Vagina (tissue), 2 donors: ENCODE data around the gene MSANTD4. TPM values are rescaled to one million over a fixed set of nuclear protein-coding genes. Genes with fewer than 3 reads are reported as not detected.

ENCODE experiments used
- DNase-seq, 2 donors: peaks; one replicate each; pipeline ENCODE4 v3.0.0-alpha.2; 2017; ENCODE audit errors: extremely low spot score in 2 of 2
- H3K27ac ChIP-seq: fragments of 200-600 bp; sonication (generic); one replicate; pipeline ENCODE4 v1.5.1; 2019
- H3K27me3 ChIP-seq: fragments of 200-600 bp; sonication (generic); one replicate; pipeline ENCODE4 v1.5.1; 2019
- H3K36me3 ChIP-seq, 2 donors: fragments of 200-600 bp; sonication (generic); one replicate each; pipeline ENCODE4 v1.5.1; 2017 to 2019
- H3K4me1 ChIP-seq: fragments of 200-600 bp; sonication (generic); one replicate; pipeline ENCODE4 v1.5.1; 2019
- H3K4me3 ChIP-seq, 2 donors: fragments of 200-600 bp; sonication (generic); 1 replicate in 1 of 2; 2 replicates in 1 of 2; pipeline ENCODE4 v1.5.1; 2016 to 2019
- H3K9me3 ChIP-seq: fragments of 200-600 bp; sonication (generic); one replicate; pipeline ENCODE4 v1.5.1; 2019
- POLR2A ChIP-seq, 2 donors: fragments of 450-650 bp; IDR thresholded peaks; one replicate each; pipeline ENCODE4 v1.6.1; 2017; ENCODE audit warnings: antibody characterized with exemption in 2 of 2, mild to moderate bottlenecking in 2 of 2, moderate library complexity in 2 of 2
- POLR2AphosphoS5 ChIP-seq, 2 donors: sonication (generic); formaldehyde crosslinking; IDR thresholded peaks; one replicate each; pipeline ENCODE4 v1.9.0; 2017; ENCODE audit warnings: antibody characterized with exemption in 2 of 2, mild to moderate bottlenecking in 2 of 2, low read depth in 1 of 2; ENCODE audit not compliant: insufficient read depth in 1 of 2
- intact Hi-C: fragments of 100-400 bp; cut with DNase I; formaldehyde crosslinking; loops from one replicate; pipeline ENCODE4 v1.15.1; 2023
- total RNA-seq: library from RNA; depleted of rRNA; stranded (reverse); fragments of >200 nt; gene quantifications from one replicate; pipeline ENCODE4 v1.2.3, GENCODE V29; 2016
- TF ChIP-seq, protein P1 (sequence below), 3 experiments: fragments of 450-650 bp in 2 of 3; fragments of 200-600 bp in 1 of 3; sonication (generic) in 1 of 3; IDR thresholded peaks; one replicate each; pipeline ENCODE4 v1.5.1; 2017 to 2019; ENCODE audit warnings: antibody characterized with exemption in 3 of 3, mild to moderate bottlenecking in 2 of 3, moderate library complexity in 2 of 3

The MSANTD4 gene
- total RNA-seq, 1 donor from 2014 or later = 29.5 TPM

DNA sequence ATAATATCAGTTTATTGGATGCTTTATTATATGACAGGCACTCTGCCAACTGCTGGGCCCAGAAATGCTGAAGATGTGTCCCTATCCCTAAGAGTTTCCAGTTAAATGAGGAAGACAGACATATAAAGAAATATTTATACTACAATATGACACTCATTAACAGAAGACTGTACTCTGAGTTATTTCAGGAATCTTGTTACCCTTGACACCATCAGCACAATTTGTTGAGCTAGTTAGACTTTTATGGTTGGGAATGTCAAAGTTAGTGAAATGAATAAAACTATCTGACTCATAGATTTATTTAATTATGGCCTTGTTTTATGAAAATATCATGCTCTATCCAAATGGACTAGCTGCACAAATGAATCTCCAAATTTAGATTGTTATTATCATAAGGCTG is 25.6 kb upstream of the MSANTD4 start:
- Histone ChIP-seq H3K36me3 (no peaks in the 10 kb centered on the region), H3K9me3 (no peaks in the 10 kb centered on the region), H3K27ac (no peak overlapping the region), H3K4me3 (no peak overlapping the region), H3K4me1 (no peaks in the 10 kb centered on the region), H3K27me3 (no peaks in the 10 kb centered on the region)
- no peak for DNase-seq
- TF ChIP-seq, protein P1, sequence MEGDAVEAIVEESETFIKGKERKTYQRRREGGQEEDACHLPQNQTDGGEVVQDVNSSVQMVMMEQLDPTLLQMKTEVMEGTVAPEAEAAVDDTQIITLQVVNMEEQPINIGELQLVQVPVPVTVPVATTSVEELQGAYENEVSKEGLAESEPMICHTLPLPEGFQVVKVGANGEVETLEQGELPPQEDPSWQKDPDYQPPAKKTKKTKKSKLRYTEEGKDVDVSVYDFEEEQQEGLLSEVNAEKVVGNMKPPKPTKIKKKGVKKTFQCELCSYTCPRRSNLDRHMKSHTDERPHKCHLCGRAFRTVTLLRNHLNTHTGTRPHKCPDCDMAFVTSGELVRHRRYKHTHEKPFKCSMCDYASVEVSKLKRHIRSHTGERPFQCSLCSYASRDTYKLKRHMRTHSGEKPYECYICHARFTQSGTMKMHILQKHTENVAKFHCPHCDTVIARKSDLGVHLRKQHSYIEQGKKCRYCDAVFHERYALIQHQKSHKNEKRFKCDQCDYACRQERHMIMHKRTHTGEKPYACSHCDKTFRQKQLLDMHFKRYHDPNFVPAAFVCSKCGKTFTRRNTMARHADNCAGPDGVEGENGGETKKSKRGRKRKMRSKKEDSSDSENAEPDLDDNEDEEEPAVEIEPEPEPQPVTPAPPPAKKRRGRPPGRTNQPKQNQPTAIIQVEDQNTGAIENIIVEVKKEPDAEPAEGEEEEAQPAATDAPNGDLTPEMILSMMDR (IDR thresholded peaks at IDR 0.05) = no peak
- no peak for TF ChIP-seq POLR2AphosphoS5 (IDR thresholded peaks at IDR 0.05; ENCODE audit: insufficient read depth in 1 of 2, low read depth in 1 of 2)
- TF ChIP-seq POLR2A (IDR thresholded peaks at IDR 0.05) = no peak
- intact Hi-C loops = no loop called here

DNA sequence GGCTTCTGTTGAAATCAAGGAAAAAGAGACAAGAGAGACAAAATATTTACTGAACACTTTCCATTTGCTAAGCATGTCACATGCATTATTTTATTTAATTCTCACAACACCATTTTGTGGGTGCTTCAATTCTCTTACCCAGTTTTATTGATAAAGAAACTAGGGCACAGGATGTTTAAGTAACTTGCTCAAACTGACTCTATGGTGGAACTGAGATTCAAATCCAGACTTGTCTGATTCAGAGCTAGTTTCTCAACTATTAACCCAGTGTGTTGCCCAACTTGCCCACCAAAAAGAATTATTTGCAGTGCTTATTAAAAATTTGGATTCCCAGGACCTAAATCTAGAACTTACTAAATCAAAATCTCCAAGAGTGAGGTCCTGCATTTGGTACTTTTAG is 21.5 kb upstream of the MSANTD4 start:
- Histone ChIP-seq H3K4me1 (no peaks in the 10 kb centered on the region), H3K27ac (no peak overlapping the region), H3K27me3 (no peaks in the 10 kb centered on the region), H3K36me3 (no peaks in the 10 kb centered on the region), H3K9me3 (no peaks in the 10 kb centered on the region), H3K4me3 (no peak overlapping the region)
- TF ChIP-seq POLR2AphosphoS5 (IDR thresholded peaks at IDR 0.05; ENCODE audit: insufficient read depth in 1 of 2, low read depth in 1 of 2) (no peak), POLR2A (IDR thresholded peaks at IDR 0.05) (no peak)
- TF ChIP-seq, protein P1 (IDR thresholded peaks at IDR 0.05) = no peak
- no peak for DNase-seq
- intact Hi-C loops = no loop called here

DNA sequence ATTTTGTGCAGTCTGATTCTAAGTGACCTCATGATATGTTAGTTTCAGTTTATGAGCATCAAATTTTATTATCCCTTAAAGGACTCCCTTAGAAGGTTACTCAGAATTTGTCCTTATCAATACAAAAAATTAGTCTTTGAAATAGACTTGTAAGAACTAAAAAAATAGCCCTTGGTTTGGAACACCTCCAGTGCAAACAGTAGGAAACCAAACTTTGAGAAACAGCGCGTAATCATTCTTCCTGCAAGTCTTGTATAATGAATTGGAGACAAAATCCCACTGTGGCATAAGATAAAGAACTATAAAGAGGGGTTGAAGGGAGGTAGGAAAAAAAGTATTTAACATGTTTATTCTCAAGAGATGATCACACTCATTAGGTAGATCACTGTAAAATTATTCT is 10.8 kb upstream of the MSANTD4 start:
- Histone ChIP-seq H3K36me3 (no peaks in the 10 kb centered on the region), H3K9me3 (no peaks in the 10 kb centered on the region), H3K27me3 (no peaks in the 10 kb centered on the region), H3K27ac (no peak overlapping the region), H3K4me1 (no peaks in the 10 kb centered on the region), H3K4me3 (no peak overlapping the region)
- intact Hi-C loops = no loop called here
- DNase-seq = no peak
- TF ChIP-seq, protein P1 (IDR thresholded peaks at IDR 0.05) = no peak
- no peak for TF ChIP-seq POLR2A (IDR thresholded peaks at IDR 0.05)
- TF ChIP-seq POLR2AphosphoS5 (IDR thresholded peaks at IDR 0.05; ENCODE audit: insufficient read depth in 1 of 2, low read depth in 1 of 2) = no peak

DNA sequence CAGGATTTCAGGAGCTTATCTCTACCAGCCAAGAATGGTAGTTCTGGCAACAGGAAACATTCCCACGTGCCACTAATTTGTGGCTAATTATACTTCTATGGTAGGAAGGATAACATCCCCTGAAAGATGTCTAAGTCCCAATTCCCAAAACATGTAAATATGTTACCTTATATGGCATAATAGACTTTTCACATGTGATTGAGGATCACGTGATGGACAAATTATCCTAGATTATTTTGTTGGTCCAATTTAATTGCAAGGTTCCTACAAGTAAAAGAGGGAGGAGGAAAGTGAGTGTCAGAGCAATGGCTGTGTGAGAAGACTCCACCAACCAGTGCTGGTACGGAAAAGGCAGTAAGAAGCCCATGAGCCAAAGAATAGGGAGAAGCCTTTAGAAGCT is 9.9 kb upstream of the MSANTD4 start:
- Histone ChIP-seq H3K27me3 (no peaks in the 10 kb centered on the region), H3K4me1 (no peaks in the 10 kb centered on the region), H3K4me3 (no peak overlapping the region), H3K27ac (no peak overlapping the region), H3K9me3 (no peaks in the 10 kb centered on the region), H3K36me3 (no peaks in the 10 kb centered on the region)
- DNase-seq = no peak
- intact Hi-C loops = no loop called here
- TF ChIP-seq POLR2A (IDR thresholded peaks at IDR 0.05) = no peak
- TF ChIP-seq, protein P1 (IDR thresholded peaks at IDR 0.05) = no peak
- no peak for TF ChIP-seq POLR2AphosphoS5 (IDR thresholded peaks at IDR 0.05; ENCODE audit: insufficient read depth in 1 of 2, low read depth in 1 of 2)

DNA sequence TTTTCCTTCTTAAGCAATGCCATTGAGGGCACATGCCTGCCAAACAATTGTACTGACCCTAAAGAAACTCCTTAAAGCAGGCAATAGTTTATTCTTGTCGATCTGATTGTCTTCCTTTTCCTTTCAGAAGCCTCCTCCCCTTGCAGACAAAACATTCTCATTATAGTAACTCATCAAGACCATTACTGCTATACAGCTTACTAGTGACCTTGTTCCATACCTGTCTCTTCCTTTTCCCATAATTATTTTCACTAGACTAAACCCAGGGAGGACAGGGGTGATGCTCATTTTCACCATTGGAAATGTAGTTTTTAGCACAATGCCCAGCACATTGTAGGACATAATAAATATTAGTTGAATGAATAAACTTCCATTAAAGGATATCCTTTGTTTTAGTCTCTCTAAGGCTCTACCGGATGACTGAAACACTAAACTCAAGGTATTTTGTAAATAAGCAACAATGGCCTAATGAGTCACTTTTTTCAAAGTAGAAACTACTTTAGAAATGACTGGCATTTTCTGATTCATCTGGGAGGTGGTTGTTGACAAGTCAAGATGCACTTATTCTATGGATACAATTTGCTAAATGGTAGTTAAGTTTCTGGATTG is 9.3 kb upstream of the MSANTD4 start:
- no peaks in the 10 kb centered on the region for H3K36me3 ChIP-seq
- no peak for DNase-seq

More for the DNA sequence above, 9.3 kb upstream of the MSANTD4 start:
- Histone ChIP-seq H3K9me3 (no peaks in the 10 kb centered on the region), H3K27ac (no peak overlapping the region), H3K4me3 (no peak overlapping the region), H3K27me3 (no peaks in the 10 kb centered on the region), H3K4me1 (no peaks in the 10 kb centered on the region)
- TF ChIP-seq, protein P1 (IDR thresholded peaks at IDR 0.05) = no peak
- TF ChIP-seq POLR2AphosphoS5 (IDR thresholded peaks at IDR 0.05; ENCODE audit: insufficient read depth in 1 of 2, low read depth in 1 of 2) = no peak
- no peak for TF ChIP-seq POLR2A (IDR thresholded peaks at IDR 0.05)
- intact Hi-C loops = no loop called here
